Endothelial cell of umbilical vein (primary cell): ENCODE data around the gene NCSTN. TPM values are rescaled to one million over a fixed set of nuclear protein-coding genes. Genes with fewer than 3 reads are reported as not detected.

ENCODE experiments used
- Bru-seq: library from RNA; stranded (reverse); fragments of 400-500 nt; gene quantifications from one replicate; lab custom pipeline; 2021; lab: Mats Ljungman, UMichigan
- BruChase-seq, 2 experiments: library from RNA; stranded (reverse); fragments of 400-500 nt; gene quantifications; one replicate each; lab custom pipeline; 2021; lab: Mats Ljungman, UMichigan
- BruUV-seq: library from RNA; stranded (reverse); fragments of 400-500 nt; replicated peaks from 2 replicates; lab custom pipeline; 2021; lab: Mats Ljungman, UMichigan
- CTCF ChIA-PET: fragments of 300-600, 350-600 bp; sonication (Branson Sonifier 250); formaldehyde crosslinking; loops from one replicate; lab custom pipeline; 2021; ENCODE audit warnings: antibody characterized with exemption, inconsistent platforms; lab: Charles Lee
- POLR2A ChIA-PET: fragments of 300-600, 350-600 bp; sonication (Branson Sonifier 250); formaldehyde crosslinking; loops from one replicate; lab custom pipeline; 2021; ENCODE audit warnings: antibody characterized with exemption, inconsistent platforms; lab: Charles Lee
- DNase-seq: peaks from one replicate; pipeline ENCODE4 v3.0.0-alpha.2; 2011; ENCODE audit warnings: low read depth, low spot score
- FAIRE-seq: peaks from 2 replicates; lab custom pipeline; 2011; peaks lifted over from hg19 to GRCh38; lab: Jason Lieb, UNC
- H2AFZ ChIP-seq: 2 replicates; pipeline ENCODE4 v1.6.0; 2012; ENCODE audit warnings: low read depth, low read length, control low read depth, inconsistent platforms
- H3K27ac ChIP-seq: 2 replicates; pipeline ENCODE4 v1.5.1; 2011; ENCODE audit warnings: low read depth, mild to moderate bottlenecking, control low read depth, low read length, moderate library complexity; ENCODE audit not compliant: insufficient read depth
- H3K27me3 ChIP-seq, 2 experiments: 2 replicates each; pipeline versions ENCODE4 v1.6.0 to v1.6.1; 2011; ENCODE audit warnings: low read length in 2 of 2, mixed read lengths in 1 of 2; ENCODE audit not compliant: control insufficient read depth in 2 of 2, insufficient read depth in 2 of 2
- H3K36me3 ChIP-seq, 2 experiments: 2 replicates in 1 of 2; 3 replicates in 1 of 2; pipeline ENCODE4 v1.5.1; 2011; ENCODE audit warnings: low read length in 2 of 2, mild to moderate bottlenecking in 1 of 2, moderate library complexity in 1 of 2; ENCODE audit not compliant: control insufficient read depth in 2 of 2, insufficient read depth in 2 of 2; ENCODE audit errors: extremely low read depth in 1 of 2
- H3K4me1 ChIP-seq: 3 replicates; pipeline ENCODE4 v1.5.1; 2011; ENCODE audit warnings: mild to moderate bottlenecking, low read length; ENCODE audit not compliant: control insufficient read depth, insufficient read depth; ENCODE audit errors: extremely low read depth
- H3K4me2 ChIP-seq: 2 replicates; pipeline ENCODE4 v1.6.1; 2011; ENCODE audit warnings: low read length, control low read depth, mixed read lengths; ENCODE audit not compliant: insufficient read depth
- H3K4me3 ChIP-seq, 3 experiments: fragments of 200-600 bp in 1 of 3; sonication (generic), shearing (Covaris generic) in 1 of 3; replicated peaks in 1 of 3; 2 replicates each; pipeline ENCODE4 v1.5.1; 2011 to 2016; ENCODE audit warnings: control low read depth in 3 of 3, low read length in 3 of 3, mild to moderate bottlenecking in 2 of 3, inconsistent platforms in 1 of 3, low read depth in 1 of 3, moderate library complexity in 1 of 3; ENCODE audit not compliant: insufficient read depth in 1 of 3
- H3K79me2 ChIP-seq: 2 replicates; pipeline ENCODE4 v1.6.0; 2012; ENCODE audit warnings: low read length, inconsistent platforms; ENCODE audit not compliant: control insufficient read depth, insufficient read depth
- H3K9ac ChIP-seq: replicated peaks from 2 replicates; pipeline ENCODE3; 2011; ENCODE audit warnings: low read length, control low read depth; ENCODE audit not compliant: insufficient read depth; ENCODE audit errors: extremely low read depth
- H3K9me1 ChIP-seq: replicated peaks from 3 replicates; pipeline ENCODE4 v1.6.0; 2011; ENCODE audit warnings: mild to moderate bottlenecking, low read length; ENCODE audit not compliant: control insufficient read depth, insufficient read depth; ENCODE audit errors: extremely low read depth
- H3K9me3 ChIP-seq: replicated peaks from 2 replicates; pipeline ENCODE4 v1.5.1; 2012; ENCODE audit warnings: low read length, inconsistent platforms; ENCODE audit not compliant: control insufficient read depth, insufficient read depth
- H4K20me1 ChIP-seq: replicated peaks from 2 replicates; pipeline ENCODE3; 2011; ENCODE audit warnings: mild to moderate bottlenecking, low read length; ENCODE audit not compliant: control insufficient read depth, insufficient read depth; ENCODE audit errors: extremely low read depth
- EZH2 ChIP-seq: IDR thresholded peaks from 2 replicates; pipeline ENCODE4 v1.6.1; 2012; ENCODE audit warnings: borderline replicate concordance, low read depth, mild to moderate bottlenecking, moderate library complexity, low read length, inconsistent platforms; ENCODE audit not compliant: severe bottlenecking
- FOS ChIP-seq: IDR thresholded peaks from 2 replicates; pipeline ENCODE4 v1.6.1; 2011; ENCODE audit warnings: mild to moderate bottlenecking, low read length, moderate library complexity, borderline replicate concordance; ENCODE audit not compliant: insufficient read depth
- GATA2 ChIP-seq: IDR thresholded peaks from 2 replicates; pipeline ENCODE4 v1.7.0; 2011; ENCODE audit warnings: low read depth, mild to moderate bottlenecking, moderate library complexity, mixed read lengths, low read length; ENCODE audit not compliant: insufficient read length, insufficient read depth
- JUN ChIP-seq: IDR thresholded peaks from 2 replicates; pipeline ENCODE4 v1.6.1; 2011; ENCODE audit warnings: borderline replicate concordance, low read depth; ENCODE audit not compliant: insufficient read length, insufficient read depth
- MYC ChIP-seq: IDR thresholded peaks from one replicate; pipeline ENCODE4 v1.6.1; 2011; ENCODE audit warnings: mild to moderate bottlenecking, low read depth, low read length
- POLR2A ChIP-seq: IDR thresholded peaks from 2 replicates; pipeline ENCODE4 v1.6.1; 2012; ENCODE audit warnings: low read depth, mild to moderate bottlenecking, control low read depth, low read length
- POLR2AphosphoS5 ChIP-seq: IDR thresholded peaks from 2 replicates; pipeline ENCODE4 v1.6.1; 2012; ENCODE audit warnings: low read depth, mild to moderate bottlenecking, control low read depth, low read length, moderate library complexity; ENCODE audit not compliant: insufficient read depth
- dilution Hi-C: fragments of 300-500 bp; cut with MboI; formaldehyde crosslinking; loops from one replicate; pipeline ENCODE4 v1.15.0; 2019; ENCODE audit warnings: low sequenced_read_pairs; ENCODE audit not compliant: extremely low pct_ligation_motif_present
- intact Hi-C: fragments of 100-400 bp; cut with micrococcal nuclease; formaldehyde crosslinking; loops from one replicate; pipeline ENCODE4 v1.10.0; 2022
- long read RNA-seq: library from polyadenylated mRNA; stranded (forward); transcript quantifications from one replicate; pipeline ENCODE4 v2.0.0, GENCODE V29; 2021
- polyA minus RNA-seq, 3 experiments: library from RNA; depleted of rRNA, polyadenylated mRNA; stranded (reverse); fragments of >200 nt; gene quantifications; 1 replicate in 1 of 3; 2 replicates in 2 of 3; pipeline ENCODE4 v1.2.3, GENCODE V29; 2011
- polyA plus RNA-seq, 4 experiments: library from polyadenylated mRNA; depleted of rRNA in 3 of 4; stranded (reverse) in 3 of 4; unstranded in 1 of 4; fragments of >200 nt; gene quantifications; 2 replicates each; pipeline versions ENCODE4 v1.2.1 to v1.2.3, GENCODE V29; 2011 to 2012; ENCODE audit warnings: missing spikeins in 1 of 4
- total RNA-seq: library from RNA; stranded (reverse); gene quantifications from 2 replicates; pipeline ENCODE4 v1.2.3, GENCODE V29; 2021
- TF ChIP-seq, protein P1 (sequence below): IDR thresholded peaks from 2 replicates; pipeline ENCODE4 v1.6.1; 2011; ENCODE audit not compliant: insufficient read depth, insufficient read length
- TF ChIP-seq, protein P2 (sequence below), 2 donors: IDR thresholded peaks; 1 replicate in 1 of 2; 2 replicates in 1 of 2; pipeline ENCODE4 v1.5.1; 2011; ENCODE audit warnings: low read length in 2 of 2, mild to moderate bottlenecking in 2 of 2, moderate library complexity in 2 of 2, control low read depth in 1 of 2, inconsistent platforms in 1 of 2, low read depth in 1 of 2; ENCODE audit not compliant: insufficient read depth in 1 of 2; ENCODE audit errors: extremely low read depth in 1 of 2

The NCSTN gene
- total RNA-seq (92.5 and 95.4 TPM in 2 replicates), polyA plus RNA-seq (199 and 254 TPM in 2 replicates), polyA minus RNA-seq (163 and 169 TPM in 2 replicates), Bru-seq, nascent RNA (percentile 79 among the genes with signal in this experiment), BruChase-seq, experiment 1, labeled RNA remaining after a 6-hour chase (percentile 84 among the genes with signal in this experiment), BruChase-seq, experiment 2, labeled RNA remaining after a 2-hour chase (percentile 75 among the genes with signal in this experiment)
- polyA plus RNA-seq (2011; cell fraction: cytosol; rRNA removed): 142 and 153 TPM in 2 replicates
- 191 and 207 TPM in 2 replicates for polyA plus RNA-seq (2011; cell fraction: nucleus; rRNA removed)
- 84.8 and 104 TPM in 2 replicates for polyA plus RNA-seq (2012)
- polyA minus RNA-seq (2011; cell fraction: cytosol; rRNA and poly(A)+ RNA removed): 63.1 TPM
- 66.6 and 104 TPM in 2 replicates for polyA minus RNA-seq (2011; cell fraction: nucleus; rRNA and poly(A)+ RNA removed)
- long read RNA-seq, transcript NCSTN-201 (17 exons, 2,936 nt): major isoform, 226 of 260 reads
- long read RNA-seq, partial matches to known transcripts: 7 of 260 reads
- long read RNA-seq, other reads (novel, unspliced or antisense): 25 of 260 reads

DNA sequence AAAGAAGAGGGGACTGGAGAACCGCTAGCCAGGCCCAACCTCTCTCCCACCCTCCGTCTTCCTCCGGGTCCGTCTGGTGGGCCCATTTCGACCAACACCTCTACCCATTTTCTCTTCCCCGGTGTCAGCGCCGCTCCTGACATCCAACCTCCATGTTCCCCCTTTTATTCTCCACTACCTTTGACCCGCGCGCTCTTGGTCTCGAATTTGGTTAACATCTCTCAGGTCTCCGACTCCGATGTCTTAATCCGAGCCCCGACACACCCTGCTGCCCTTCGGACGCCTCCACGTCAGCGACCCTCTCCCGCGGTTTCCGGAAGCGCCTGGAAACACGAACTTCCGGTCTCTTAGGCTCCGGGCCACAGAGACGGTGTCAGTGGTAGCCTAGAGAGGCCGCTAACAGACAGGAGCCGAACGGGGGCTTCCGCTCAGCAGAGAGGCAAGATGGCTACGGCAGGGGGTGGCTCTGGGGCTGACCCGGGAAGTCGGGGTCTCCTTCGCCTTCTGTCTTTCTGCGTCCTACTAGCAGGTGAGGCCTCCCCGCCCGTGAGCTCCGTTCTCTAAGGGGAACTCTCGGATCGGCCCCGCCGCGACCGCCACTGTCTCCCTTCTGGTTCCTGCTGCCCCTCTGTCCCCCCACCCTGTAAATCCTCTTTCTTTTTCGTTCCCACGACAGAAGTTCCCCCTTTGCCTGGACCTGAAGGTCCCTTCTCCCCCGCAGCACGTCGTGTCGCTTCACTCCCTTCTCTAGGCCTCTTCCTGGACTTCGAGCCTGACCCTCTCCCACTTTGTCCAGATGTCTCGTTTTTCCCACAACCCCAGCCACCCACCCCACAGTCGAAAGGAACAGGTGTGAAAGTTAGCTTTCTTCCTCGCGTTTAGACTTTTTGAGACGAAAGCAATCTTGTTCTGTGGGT lies at the start of gene NCSTN, which contains the start of gene COPA:
Gene NCSTN, plus strand, starts transcription at position 431 of the 917 bp plus-strand sequence. Its CDS starts 14 bp downstream, at position 445.
Gene COPA, minus strand, starts transcription at position 298 of the 917 bp plus-strand sequence. Its CDS starts 80 bp downstream, at position 218.
- BruUV-seq: TSS peak; percentile 47
- Histone ChIP-seq H4K20me1 (peaks cover 3% of the 10 kb centered on the region), H3K27ac (peak within 1 kb of the TSS; percentile 73), H3K9ac (peak within 1 kb of the TSS; percentile 95), H3K4me2 (peak within 1 kb of the TSS; percentile 90), H2AFZ (peak within 1 kb of the TSS; percentile 86), H3K4me1 (peaks cover 36% of the 10 kb centered on the region), H3K4me3 (peak within 1 kb of the TSS; percentile 51 to 92 (median 73)), H3K79me2 (peaks cover 63% of the 10 kb centered on the region), H3K9me3 (no peaks in the 10 kb centered on the region), H3K9me1 (no peaks in the 10 kb centered on the region), H3K36me3 (peaks cover 5 to 9% of the 10 kb centered on the region in 2 experiments), H3K27me3 (no peaks in the 10 kb centered on the region)
- TF ChIP-seq JUN: no peak
- TF ChIP-seq, protein P1, sequence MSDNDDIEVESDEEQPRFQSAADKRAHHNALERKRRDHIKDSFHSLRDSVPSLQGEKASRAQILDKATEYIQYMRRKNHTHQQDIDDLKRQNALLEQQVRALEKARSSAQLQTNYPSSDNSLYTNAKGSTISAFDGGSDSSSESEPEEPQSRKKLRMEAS: no peak
- no peak for TF ChIP-seq FOS
- TF ChIP-seq, protein P2, sequence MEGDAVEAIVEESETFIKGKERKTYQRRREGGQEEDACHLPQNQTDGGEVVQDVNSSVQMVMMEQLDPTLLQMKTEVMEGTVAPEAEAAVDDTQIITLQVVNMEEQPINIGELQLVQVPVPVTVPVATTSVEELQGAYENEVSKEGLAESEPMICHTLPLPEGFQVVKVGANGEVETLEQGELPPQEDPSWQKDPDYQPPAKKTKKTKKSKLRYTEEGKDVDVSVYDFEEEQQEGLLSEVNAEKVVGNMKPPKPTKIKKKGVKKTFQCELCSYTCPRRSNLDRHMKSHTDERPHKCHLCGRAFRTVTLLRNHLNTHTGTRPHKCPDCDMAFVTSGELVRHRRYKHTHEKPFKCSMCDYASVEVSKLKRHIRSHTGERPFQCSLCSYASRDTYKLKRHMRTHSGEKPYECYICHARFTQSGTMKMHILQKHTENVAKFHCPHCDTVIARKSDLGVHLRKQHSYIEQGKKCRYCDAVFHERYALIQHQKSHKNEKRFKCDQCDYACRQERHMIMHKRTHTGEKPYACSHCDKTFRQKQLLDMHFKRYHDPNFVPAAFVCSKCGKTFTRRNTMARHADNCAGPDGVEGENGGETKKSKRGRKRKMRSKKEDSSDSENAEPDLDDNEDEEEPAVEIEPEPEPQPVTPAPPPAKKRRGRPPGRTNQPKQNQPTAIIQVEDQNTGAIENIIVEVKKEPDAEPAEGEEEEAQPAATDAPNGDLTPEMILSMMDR (IDR thresholded peaks at IDR 0.05; ENCODE audit: extremely low read depth in 1 of 2, insufficient read depth in 1 of 2, low read depth in 1 of 2, low read length in 2 of 2): no peak
- TF ChIP-seq GATA2: no peak
- TF ChIP-seq POLR2AphosphoS5: peak; percentile 97
- peak; percentile 92 for TF ChIP-seq POLR2A
- TF ChIP-seq MYC: no peak
- no peak for TF ChIP-seq EZH2
- FAIRE-seq: peak; percentile 93
- ChIA-PET POLR2A (interaction anchor here (0.6 kb wide), 1 partner anchor 19 kb away, joined by 4 read pairs; no protein-coding TSS in a partner anchor), CTCF (no interaction called here)
- DNase-seq: peak; percentile 95
- intact Hi-C loops: loop anchor here (1.0 to 5.0 kb wide), 6 partner anchors 36 to 410 kb away; partner anchors contain the start of genes DCAF8, PEA15 and PEX19
- dilution Hi-C loops: no loop called here
